ENCODE measurements around the gene TBR1.

GRCh38 chr2:161436411-161436810, 20.3 kb downstream of the TBR1 start:
- TF ChIP-seq CTCF (IDR thresholded peaks at IDR 0.05) (no peak), EZH2 (IDR thresholded peaks at IDR 0.05) (no peak)
